Ovary (tissue), 9 donors: Measurements from ENCODE around the gene PTP4A1. TPM values are rescaled to one million over a fixed set of nuclear protein-coding genes. Genes with fewer than 3 reads are reported as not detected.

Experiments used
- DNase-seq, 5 donors: peaks; one replicate each; pipeline ENCODE4 v3.0.0-alpha.2; 2019 to 2020
- H3K27ac ChIP-seq, 2 donors: fragments of 200-600 bp; one replicate each; pipeline versions ENCODE4 v1.5.1 to v1.8.0; 2019 to 2022
- H3K27me3 ChIP-seq: fragments of 200-600 bp; one replicate; pipeline ENCODE4 v1.8.0; 2022
- H3K36me3 ChIP-seq: fragments of 200-600 bp; sonication (generic); one replicate; pipeline ENCODE4 v1.5.1; 2019
- H3K4me1 ChIP-seq: one replicate; pipeline ENCODE4 v1.8.1; 2013; ENCODE audit warnings: mild to moderate bottlenecking, moderate library complexity; ENCODE audit not compliant: insufficient read depth
- H3K4me3 ChIP-seq: fragments of 200-600 bp; sonication (generic); one replicate; pipeline ENCODE4 v1.5.1; 2017
- H3K9me3 ChIP-seq, 2 donors: fragments of 200-600 bp in 1 of 2; sonication (generic) in 1 of 2; one replicate each; pipeline versions ENCODE4 v1.5.1 to v1.8.1; 2013 to 2019; ENCODE audit warnings: mild to moderate bottlenecking in 1 of 2, moderate library complexity in 1 of 2
- CTCF ChIP-seq, 3 donors: fragments of 450-650 bp in 2 of 3; fragments of 200-600 bp in 1 of 3; IDR thresholded peaks; one replicate each; pipeline versions ENCODE4 v1.5.1 to v1.8.0; 2016 to 2022; ENCODE audit warnings: antibody characterized with exemption in 3 of 3, mild to moderate bottlenecking in 1 of 3
- EP300 ChIP-seq: sonication (generic); formaldehyde crosslinking; IDR thresholded peaks from one replicate; pipeline ENCODE4 v1.6.1; 2017; ENCODE audit warnings: antibody characterized with exemption
- POLR2A ChIP-seq: fragments of 450-650 bp; IDR thresholded peaks from one replicate; pipeline ENCODE4 v1.6.1; 2017; ENCODE audit warnings: antibody characterized with exemption, mild to moderate bottlenecking, moderate library complexity
- whole genome bisulfite sequencing, 3 donors: extraction: QIAGEN DNeasy Blood & Tissue Kit in 1 of 3; methylation state at CpG; one replicate each; pipeline versions ENCODE4 v1.1.5 to v1.1.7; 2013 to 2017; 5-methylcytosine and 5-hydroxymethylcytosine counted together
- intact Hi-C, 4 donors: fragments of 100-400 bp; cut with DNase I; formaldehyde crosslinking; loops; one replicate each; pipeline versions ENCODE4 v1.11.0 to v1.15.1; 2022 to 2023
- polyA plus RNA-seq, 2 donors: library from polyadenylated mRNA; stranded (reverse); fragments of 200-250 nt in 1 of 2; fragments of 350-450 nt in 1 of 2; fragmentation: Illumina TruSeq in 1 of 2; extraction: RNeasy Lipid Tissue Mini Kit (QIAGEN cat#74804) in 1 of 2; gene quantifications; one replicate each; pipeline ENCODE4 v1.2.3, GENCODE V29; 2013 to 2014
- total RNA-seq, 7 donors: library from RNA; depleted of rRNA in 2 of 7; stranded (reverse); fragments of >200 nt in 2 of 7; fragmentation: NEBNext Ultra II Directional in 3 of 7; extraction: Animal tissue kit (Norgen Biotek cat#: 25700) in 3 of 7; gene quantifications; one replicate each; pipeline versions ENCODE4 v1.1.0 to v1.2.4, GENCODE V29; 2016 to 2023
- donor health status: DM: no; HTN: no; CAD: no; lungs with moderate emphysema.
- donor health status: DM: no; HTN: no; CAD: no.
- donor health status: Bipolar disorder and iron deficiency.
- donor health status: DM: yes; HTN: yes; CAD: no.
- donor health status: DM: no; HTN: no; CAD: no.
- donor health status: DM: yes; HTN: yes; CAD: no.

The PTP4A1 gene
- total and polyA plus RNA-seq, 9 donors, result 9.4 to 89.4 (median 33.6) TPM

GRCh38 chr6:63567966-63568365 lies 4.3 kb upstream of the PTP4A1 start:
- no peak for DNase-seq
- Histone ChIP-seq H3K36me3 (no peaks in the 10 kb centered on the region), H3K27me3 (no peaks in the 10 kb centered on the region), H3K4me3 (no peak overlapping the region), H3K9me3 (no peaks in the 10 kb centered on the region), H3K4me1 (peaks cover 4% of the 10 kb centered on the region), H3K27ac (no peak overlapping the region)
- TF ChIP-seq CTCF (IDR thresholded peaks at IDR 0.05), result no peak
- TF ChIP-seq POLR2A, result no peak
- TF ChIP-seq EP300, result no peak
- WGBS, 3 donors, result 86 to 97% (median 90%) methylated on average over 1 of the region's 1 CpG
- intact Hi-C loops, result no loop called here

GRCh38 chr6:63571361-63572043 lies 778 bp upstream of the PTP4A1 start:
- Histone ChIP-seq H3K27ac (peak overlapping the region; percentile 47 to 100), H3K9me3 (no peaks in the 10 kb centered on the region), H3K27me3 (no peaks in the 10 kb centered on the region), H3K4me1 (peaks cover under 1% of the 10 kb centered on the region), H3K4me3 (peak overlapping the region; percentile 96), H3K36me3 (no peaks in the 10 kb centered on the region)
- WGBS, 3 donors, result 21 to 31% (median 30%) methylated on average over 20 of the region's 20 CpGs
- TF ChIP-seq POLR2A (no peak), CTCF (IDR thresholded peaks at IDR 0.05) (no peak), EP300 (no peak)
- intact Hi-C loops, result loop anchor here in 1 of 4 donors (2.0 to 10.0 kb wide), 2 partner anchors 63 kb away; partner anchors contain the start of gene PHF3
- DNase-seq, result peak in 2 of 5 donors; percentile 61 to 69

- intact Hi-C loops, result loop anchor here in 1 of 4 donors (2.0 to 10.0 kb wide), 2 partner anchors 62 to 64 kb away; partner anchors contain the start of gene PHF3
- WGBS, 3 donors, result 0 to 1% (median 1%) methylated on average over 10 to 42 of the region's 42 CpGs
- no peak for TF ChIP-seq CTCF (IDR thresholded peaks at IDR 0.05)
- no peak for TF ChIP-seq EP300
- TF ChIP-seq POLR2A, result no peak
- no peaks in the 10 kb centered on the region for H3K36me3 ChIP-seq
- peak overlapping the region; percentile 96 for H3K4me3 ChIP-seq
- H3K4me1 ChIP-seq, result no peaks in the 10 kb centered on the region
- peak overlapping the region; percentile 95 to 100 for H3K27ac ChIP-seq
- no peaks in the 10 kb centered on the region for H3K9me3 ChIP-seq
- no peaks in the 10 kb centered on the region for H3K27me3 ChIP-seq
- DNase-seq, result no peak
These were observed 431 bp downstream of the PTP4A1 start for GRCh38 chr6:63572747-63573075.

GRCh38 chr6:63573076-63573898 lies 1.0 kb downstream of the PTP4A1 start:
- DNase-seq, result peak; percentile 77 to 80 (median 78)
- Histone ChIP-seq H3K27ac (peak overlapping the region; percentile 95 to 100), H3K4me3 (peak overlapping the region; percentile 96), H3K4me1 (no peaks in the 10 kb centered on the region), H3K36me3 (no peaks in the 10 kb centered on the region), H3K9me3 (no peaks in the 10 kb centered on the region), H3K27me3 (no peaks in the 10 kb centered on the region)
- intact Hi-C loops, result loop anchor here in 1 of 4 donors (2.0 to 10.0 kb wide), 2 partner anchors 62 to 64 kb away; partner anchors contain the start of gene PHF3
- TF ChIP-seq CTCF (IDR thresholded peaks at IDR 0.05) (peak in 1 of 3 donors; percentile 12), EP300 (no peak), POLR2A (peak; percentile 58)
- 0 to 1% (median 0%) methylated on average over 64 to 86 of the region's 86 CpGs for WGBS, 3 donors
